Measurements from ENCODE around the gene SLK.

Gene SLK

GRCh38 chr10:103942866-103943265 lies 24.1 kb upstream of the SLK start:
- DNase-seq = no peak

DNA sequence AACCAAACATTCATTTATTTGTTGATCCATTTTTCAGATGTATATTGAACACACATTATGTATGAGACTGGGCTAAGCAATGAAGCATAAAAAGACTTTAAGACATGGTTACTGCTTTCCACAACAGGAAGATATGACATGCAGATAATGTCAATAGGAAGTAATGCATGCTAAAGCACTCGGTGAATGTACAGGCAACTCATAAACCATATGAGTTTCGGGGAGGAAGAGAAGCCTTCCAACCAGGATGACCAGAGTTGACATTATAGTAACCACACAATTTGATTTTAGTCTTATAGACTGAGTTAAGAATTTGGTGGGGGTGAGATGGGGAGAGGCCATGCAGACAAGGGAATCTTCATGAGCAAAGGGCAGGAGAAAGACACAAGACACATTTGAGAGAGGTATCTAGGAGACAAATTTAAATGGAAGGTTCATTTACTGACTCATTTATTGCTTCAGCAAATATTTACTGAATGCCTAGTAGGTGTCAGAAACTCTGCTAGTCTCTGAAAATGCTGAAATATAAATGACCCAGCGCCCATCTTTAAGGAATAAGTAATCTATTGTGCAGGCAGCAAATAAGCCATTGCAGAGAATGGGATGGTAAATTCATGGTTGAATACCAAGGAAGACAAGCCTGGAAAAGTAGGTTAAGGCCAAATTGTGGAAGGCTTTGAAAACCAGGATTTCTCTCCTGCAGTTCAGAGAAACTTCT lies 19.0 kb upstream of the SLK start:
- DNase-seq = no peak

DNA sequence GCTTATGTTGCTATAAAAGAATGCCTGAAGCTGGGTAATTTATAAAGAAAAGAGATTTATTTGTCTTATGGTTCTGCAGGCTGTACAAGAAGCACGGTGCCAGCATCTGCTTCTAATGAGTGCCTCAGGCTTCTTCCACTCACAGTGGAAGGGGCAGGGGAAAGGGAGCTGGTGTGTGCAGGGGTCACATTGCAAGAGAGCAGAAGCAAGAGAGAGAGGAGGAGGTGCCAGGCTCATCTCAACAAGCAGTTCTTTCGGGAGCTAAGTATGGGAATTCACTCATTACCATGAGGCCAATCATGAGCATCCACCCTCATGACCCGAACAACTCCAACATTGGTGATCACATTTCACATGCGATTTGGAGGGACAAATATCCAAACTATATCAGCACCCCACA lies 17.2 kb upstream of the SLK start:
- no peak for DNase-seq

- no peak for DNase-seq
Measured at GRCh38 chr10:103951183-103951582, 15.8 kb upstream of the SLK start.

DNA sequence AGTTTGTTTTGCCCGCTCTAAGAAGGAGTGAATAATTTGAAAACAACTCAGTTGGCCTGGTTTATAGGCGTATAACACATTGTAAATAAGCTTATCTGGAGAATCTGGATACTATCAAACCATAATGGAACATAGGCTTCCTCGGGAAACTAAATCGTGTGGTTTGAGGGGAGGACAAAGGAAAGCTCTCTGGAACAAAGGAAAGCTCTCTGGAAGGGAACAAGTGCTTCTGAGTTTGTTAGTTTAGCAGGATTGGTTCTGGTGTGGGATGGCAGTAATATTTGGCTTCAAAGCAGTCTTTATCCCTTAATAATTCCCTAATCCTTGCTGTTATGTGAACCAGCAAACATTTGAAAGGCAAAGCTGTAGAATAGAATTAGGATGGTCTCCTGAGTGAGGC lies 15.0 kb upstream of the SLK start:
- no peak for DNase-seq

DNA sequence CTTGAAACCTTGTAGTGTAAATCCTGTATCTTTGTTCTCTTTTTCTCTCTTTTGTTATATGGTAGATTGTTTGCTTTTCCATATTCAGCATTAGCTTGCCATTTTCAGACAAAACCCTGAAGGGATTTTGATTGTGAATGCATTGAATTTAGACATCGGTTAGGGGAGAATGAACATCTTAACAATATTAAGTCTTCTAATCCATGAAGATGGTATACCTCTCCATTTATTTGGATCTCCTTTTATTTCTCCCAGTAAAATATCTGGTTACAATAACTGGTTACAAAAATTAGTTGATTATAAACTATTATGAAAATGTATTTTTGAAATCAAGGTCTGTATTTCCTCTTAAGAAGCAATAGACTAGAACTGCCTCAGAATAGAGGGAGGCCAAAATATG lies 12.4 kb upstream of the SLK start:
- DNase-seq = no peak

GRCh38 chr10:103958996-103959395 lies 7.9 kb upstream of the SLK start:
- DNase-seq = no peak

DNA sequence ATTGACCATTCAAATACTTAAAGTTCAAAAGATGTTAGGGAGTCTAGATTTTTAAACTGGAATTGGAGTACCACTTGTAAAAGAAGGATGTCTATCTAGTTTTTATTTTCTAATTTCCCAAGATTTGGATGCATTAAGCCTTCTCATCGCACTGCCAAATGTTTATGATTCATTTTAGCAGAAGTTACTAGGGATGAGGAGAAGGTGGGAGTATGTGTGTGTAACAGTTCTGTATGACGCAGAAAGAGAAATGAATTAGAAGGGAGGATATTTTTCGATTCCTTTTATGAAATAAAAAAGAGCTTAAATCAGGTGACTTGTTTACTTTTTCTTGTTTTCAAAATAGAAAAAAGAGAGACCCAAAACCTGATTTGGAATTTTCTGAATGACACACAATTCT lies 6.8 kb upstream of the SLK start:
- no peak for DNase-seq

- DNase-seq = peak; percentile 10
Measured at GRCh38 chr10:103967448-103968071, 620 bp downstream of the SLK start.

DNA sequence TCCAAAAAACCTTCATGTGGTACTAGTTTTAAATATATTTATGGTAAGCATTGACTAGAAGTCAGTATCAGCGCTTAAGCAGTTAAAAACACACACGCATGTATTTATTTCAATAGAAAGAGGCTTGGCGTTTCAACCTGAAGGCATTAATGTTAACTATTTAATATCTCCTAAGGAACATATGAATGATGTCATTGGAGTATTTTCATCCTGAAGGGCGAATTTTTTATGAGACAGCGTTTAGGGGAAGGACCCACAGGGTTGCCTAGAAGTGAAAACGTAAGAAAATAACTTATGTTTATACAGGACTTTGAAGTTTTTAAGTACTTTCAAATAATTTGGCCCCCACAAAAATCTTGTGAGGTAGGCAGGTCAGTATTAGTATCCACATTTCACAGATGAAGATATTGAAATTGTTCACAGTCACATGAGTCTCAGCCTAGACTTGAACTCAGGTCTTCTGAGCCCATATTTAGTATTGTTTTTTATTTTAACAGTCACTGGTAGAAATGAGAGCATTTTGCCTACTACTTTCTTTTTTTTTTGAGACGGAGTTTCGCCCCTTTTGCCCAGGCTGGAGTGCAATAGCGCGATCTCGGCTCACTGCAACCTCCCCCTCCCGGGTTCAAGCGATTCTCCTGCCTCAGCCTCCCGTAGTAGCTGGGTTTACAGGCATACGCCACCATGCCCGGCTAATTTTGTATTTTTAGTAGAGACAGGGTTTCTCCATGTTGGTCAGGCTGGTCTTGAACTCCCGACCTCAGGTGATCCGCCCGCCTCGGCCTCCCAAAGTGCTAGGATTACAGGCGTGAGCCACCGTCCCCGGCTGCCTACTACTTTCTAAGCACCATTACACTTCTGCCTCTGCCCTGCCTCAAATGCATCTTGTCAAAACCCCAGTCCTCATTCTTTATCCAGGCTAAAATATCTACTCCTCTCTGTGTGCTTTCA lies 1.8 kb downstream of the SLK start:
- no peak for DNase-seq

- no peak for DNase-seq
Measured at GRCh38 chr10:103969436-103969835, 2.5 kb downstream of the SLK start.

DNA sequence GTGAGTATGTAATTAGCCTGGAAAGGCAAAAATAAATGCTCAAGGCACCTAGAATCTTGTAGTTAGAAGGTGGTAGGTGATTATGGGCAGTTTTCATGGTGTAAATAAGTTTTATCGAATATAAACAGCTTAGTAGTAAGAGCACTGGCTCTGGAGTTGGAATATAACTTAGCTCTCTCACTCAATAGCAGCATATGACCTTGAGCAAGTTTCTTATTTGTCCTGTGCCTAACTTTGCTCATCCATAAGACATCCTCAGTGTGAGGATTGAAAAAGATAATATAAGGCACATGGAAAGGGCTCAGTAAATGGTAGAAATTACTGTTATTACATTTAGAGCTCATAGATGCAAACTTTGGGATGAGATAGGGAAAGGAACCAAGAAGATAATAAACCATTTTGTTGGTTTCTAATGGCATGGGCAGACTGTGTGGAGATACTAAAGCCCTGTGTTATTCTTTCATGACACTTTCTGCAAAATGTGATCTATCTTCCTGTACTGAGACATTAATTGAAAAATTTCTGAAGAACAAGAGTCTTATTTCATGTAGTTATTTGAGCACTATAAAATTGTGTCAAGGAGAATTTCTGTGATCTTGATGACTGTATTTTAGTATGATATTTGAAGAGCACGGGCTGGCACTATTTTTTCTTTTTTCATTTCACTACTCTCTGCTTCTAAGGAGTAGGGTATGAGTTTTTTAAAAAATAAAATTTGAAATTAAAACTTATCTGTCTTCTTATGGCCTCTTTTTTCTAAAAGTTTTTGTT lies 3.1 kb downstream of the SLK start:
- DNase-seq = no peak

DNA sequence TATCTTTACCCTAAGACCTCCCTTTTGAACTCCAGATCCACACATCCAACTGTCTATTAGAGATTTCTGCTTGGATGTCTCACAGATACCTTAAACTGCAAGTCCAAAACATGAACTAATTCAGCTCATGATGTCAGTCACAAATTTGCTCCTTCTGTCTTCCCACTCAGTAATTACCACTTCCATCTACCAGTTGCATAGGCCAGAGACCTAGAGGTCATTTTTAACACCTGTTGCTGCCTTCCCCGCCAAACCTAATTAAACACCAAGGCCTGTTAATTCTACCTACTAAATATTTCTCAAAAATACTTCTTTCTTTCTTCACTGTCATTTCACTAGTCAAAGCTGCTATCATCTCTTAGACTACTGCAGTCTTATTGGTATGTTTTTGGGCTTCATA lies 8.2 kb downstream of the SLK start:
- no peak for DNase-seq

GRCh38 chr10:103977204-103977603 lies 10.3 kb downstream of the SLK start:
- DNase-seq = peak; percentile 5

GRCh38 chr10:103979530-103979929 lies 12.6 kb downstream of the SLK start:
- DNase-seq = no peak

- DNase-seq = no peak
Measured at GRCh38 chr10:103980288-103980906, 13.5 kb downstream of the SLK start.

DNA sequence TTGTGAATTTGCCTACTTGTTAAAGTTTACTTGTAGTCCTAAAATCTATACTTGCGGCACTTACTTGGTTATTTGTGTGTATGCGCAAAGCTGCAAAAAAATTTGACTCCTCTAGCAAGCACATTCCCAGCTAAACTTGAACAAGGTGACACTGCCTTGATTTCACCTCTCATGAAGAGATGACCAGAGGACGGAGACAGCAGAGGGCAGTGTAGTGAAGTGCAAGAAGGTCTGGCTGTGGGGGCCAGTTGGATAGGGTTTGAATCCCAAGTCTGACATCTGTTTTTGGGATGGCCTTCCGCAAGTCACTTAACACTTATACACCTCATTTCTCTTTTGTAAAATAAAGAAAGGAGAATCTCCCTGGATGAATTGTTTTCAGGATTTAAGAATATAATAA lies 15.7 kb downstream of the SLK start:
- no peak for DNase-seq

DNA sequence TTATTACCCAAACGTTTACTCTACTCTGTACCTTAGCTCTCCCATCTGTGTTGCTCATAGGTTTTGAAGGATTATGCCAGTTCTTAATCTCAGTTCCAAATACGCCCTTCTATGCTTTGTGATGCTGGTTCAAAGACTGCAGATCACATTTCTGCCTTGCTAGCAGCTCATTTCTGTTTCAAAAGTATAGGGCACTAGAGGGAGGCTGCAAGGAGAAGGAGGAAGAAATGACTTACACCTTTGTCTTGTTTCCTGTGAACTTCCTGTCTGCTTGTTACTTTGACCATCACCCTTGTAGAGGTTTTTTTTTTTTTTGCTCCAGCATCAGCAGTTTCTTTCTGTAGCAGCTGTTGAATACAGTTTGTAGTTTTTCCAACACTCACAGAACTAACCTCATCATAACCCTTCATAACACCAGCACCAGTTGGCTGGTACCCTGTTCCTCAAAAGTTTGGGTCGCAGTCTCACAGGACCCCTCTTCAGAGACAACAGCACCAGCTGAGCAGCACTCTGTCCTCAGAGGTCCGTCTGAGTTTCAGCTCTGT lies 16.5 kb downstream of the SLK start:
- peak; percentile 8 for DNase-seq

DNA sequence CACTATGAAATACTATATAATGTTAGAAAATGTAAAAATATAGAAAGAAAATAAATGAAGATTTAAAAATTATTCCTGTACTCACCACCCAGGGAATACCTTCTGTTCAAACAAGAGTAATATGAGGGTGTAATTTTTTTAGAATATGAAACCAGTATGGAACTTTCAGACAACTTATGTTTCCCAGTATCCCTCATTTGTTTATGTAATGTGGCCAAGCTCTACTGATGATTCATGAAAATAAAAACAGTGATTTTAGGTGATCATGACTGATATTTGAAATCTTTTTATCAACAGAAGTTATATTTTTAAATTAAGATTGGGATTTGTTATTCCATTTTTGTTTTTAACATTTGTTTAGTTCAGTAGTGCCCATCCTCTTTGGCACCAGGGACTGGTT lies 18.8 kb downstream of the SLK start:
- no peak for DNase-seq

- DNase-seq = peak; percentile 9
Measured at GRCh38 chr10:103986360-103986759, 19.4 kb downstream of the SLK start.

DNA sequence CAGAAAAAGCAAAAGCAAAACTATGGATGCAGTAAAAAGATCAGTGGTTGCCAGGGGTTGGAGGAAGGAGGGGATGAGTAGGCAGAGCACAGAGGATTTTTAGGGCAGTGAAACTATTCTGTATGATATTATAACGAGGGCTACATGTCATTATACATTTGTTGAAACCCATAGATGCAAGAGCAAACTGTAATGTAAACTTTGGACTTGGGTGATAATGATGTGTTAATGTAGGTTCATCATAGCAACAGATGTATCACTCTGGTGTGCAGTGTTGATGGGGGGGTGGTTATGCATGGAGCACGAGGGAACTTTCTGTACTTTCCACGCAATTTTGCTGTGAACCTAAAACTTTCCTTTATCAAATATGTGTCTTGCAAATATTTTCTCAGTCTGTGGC lies 23.2 kb downstream of the SLK start:
- DNase-seq = no peak

DNA sequence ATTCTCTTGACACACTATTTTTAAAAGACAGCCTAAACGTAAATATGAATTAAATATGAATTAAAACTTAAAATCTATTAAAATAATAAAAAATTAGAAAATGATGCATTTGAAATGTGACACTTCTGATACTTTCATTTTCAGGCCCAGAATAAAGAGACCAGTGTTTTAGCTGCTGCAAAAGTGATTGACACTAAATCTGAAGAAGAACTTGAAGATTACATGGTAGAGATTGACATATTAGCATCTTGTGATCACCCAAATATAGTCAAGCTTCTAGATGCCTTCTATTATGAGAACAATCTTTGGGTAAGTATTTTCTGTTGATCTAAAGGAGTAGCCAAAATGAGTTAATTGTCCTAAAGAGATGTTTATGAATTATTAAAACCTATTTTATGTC lies 23.6 kb downstream of the SLK start:
- DNase-seq = no peak

Data from CD4-positive, alpha-beta T cell treated with Interleukin-17A for 4 hours (primary cell).